Measurements from ENCODE around the gene DDX43.
"Not testable (repeated sequence)": the region's sequence is repeated elsewhere in the genome, so short reads cannot be mapped to it uniquely, and the experiment has no call there.

DDX43 gene

DNA sequence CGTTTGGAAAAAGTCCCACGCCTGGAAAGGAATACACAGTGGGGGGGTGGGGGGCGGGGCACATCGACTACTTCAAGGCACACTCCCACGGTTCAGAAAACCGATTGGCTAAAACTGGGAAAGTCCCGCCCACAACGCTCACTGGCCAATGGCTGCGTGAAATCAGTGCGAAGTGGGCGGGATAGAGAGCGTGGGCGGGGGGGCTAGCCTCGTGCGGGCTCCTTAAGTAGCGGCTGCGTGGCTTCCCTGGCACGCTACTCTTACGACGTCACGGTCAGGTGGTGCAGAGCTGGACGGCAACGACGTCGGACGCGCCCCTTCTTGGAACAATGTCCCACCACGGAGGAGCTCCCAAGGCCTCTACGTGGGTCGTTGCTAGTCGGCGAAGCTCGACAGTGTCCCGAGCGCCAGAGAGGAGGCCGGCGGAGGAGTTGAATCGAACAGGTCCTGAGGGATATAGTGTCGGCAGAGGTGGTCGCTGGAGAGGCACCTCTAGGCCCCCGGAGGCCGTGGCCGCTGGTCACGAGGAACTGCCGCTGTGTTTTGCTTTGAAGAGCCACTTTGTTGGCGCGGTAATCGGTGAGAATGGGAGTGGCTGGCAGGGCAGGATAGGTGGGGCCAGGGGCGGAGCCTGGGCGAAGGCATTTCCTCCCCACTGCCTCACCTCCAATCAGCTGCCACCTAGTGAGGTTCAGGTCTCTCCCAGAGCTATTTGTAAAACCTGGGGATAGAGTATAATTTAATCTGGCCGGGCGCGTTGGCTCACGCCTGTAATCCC is at the start of gene DDX43:
Gene DDX43 (plus strand): TSS at position 252 of the 778 bp plus-strand sequence. CDS start 78 bp downstream, at position 330.
- no peak for FAIRE-seq

DNA sequence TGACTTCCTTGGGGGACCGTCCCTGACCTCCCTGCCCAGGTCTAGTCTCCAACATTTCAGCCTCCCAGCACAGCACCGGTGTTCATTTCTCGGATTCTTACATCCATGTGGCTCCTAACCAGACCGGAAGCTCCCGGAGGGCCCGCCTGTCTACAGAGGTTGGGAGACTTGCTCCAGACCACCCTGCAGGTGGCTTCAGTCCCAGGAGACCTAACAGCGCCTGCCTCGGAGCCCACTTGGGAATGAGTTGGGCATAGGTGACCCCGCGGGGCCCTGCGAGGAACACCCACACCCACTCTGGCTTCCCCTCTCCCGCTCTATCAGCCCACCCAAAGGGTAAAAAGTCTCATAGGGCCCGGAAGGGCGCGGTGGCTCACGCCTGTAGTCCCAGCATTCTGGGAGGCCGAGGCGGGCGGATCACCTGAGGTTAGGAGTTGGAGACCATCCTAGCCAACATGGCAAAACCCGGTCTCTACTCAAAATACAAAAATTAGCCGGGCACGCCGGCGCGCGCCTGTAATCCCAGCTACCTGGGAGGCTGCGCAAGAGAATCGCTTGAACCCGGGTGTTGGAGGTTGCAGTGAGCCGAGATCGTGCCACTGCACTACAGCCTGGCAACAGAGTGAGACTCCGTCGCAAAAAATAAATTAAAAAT is 46.0 kb upstream of the DDX43 start:
- no peak for FAIRE-seq

DNA sequence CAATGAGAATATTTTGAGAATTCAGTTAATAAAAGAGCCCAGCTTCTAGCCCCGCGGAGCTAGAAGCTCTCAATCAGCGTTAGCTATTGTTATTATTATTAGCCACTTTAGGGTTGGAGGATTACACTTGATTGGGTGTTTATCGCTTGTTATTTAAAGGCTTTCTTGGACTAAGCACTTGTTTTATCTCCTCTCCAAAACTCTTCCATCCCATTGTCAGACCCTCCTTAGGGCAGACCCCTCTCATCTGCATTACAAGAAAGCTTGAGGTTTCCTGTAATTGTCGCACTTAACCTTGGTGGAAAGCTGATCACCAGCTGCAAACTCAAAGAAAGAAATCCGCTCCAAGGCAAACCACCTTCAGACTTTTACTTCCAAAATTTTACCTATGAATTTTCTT is 45.3 kb upstream of the DDX43 start:
- no peak for FAIRE-seq

DNA sequence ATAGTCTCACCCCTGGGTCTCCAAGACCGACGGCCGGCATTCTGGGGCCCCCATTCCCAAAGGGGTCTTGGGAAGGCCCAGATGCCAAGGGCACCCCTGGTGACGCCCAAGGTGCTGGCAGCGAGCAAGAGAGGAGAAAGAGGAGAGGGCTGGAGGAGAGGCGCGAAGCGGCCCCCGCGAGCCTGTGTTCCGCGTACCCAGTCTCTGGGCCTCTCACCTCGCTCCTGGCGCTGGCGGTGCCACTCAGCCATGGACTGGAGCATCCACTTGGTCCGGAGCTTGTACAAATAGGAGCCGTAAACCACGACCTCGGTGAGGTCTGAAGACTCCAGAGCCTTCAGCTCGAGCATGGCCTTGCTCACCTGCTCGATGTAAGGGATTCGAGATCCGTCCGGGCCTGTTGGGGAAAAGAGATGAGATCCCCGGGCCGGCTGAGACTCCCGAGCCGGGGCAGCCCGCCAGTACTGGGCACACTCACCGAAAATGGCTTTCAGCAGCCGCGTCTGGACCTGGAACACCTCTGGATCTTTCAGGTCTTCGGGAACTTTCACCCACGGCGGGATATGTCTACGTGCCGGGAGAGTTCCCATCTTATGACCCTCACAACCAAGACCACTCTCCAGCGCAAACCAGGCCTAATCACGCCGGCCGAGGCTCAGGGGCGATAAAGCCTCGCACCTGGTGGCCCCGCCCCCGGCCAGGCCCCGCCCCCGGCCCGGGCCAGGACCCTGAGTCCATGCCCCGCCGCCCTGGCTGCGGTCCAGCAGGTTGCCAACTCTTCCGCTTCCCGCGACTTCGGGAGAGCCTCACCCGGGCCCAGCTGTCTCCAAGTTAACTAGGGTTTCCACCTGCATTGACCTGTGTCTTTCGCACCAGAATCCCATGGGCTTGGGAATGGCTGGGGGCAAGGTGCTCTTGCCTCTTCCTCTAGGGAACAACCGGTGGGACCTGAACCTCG is 40.7 kb upstream of the DDX43 start, which contains the start of gene DPPA5:
Gene DPPA5 (minus strand): TSS at position 641 of the 958 bp plus-strand sequence. CDS start 51 bp downstream, at position 590.
- FAIRE-seq: no peak

DNA sequence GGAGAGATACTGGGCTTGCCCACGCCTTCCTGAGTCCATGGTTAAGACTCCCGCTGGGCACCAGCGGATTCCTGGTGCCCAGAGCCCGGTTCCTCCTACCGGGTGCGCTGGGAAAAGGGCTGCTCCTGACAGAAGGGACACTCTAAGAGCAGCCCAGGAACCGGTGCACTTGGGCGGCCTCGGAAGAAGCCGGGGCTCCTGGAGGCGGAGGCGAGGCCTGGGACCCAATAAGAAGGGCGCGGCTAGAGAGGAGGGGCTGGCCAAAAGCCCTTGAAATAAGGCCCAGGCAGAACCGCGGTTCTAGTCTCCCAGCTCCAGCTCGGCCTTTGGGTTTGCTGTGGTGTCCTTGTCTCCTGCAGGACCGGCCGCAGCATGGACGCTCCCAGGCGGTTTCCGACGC is 32.3 kb upstream of the DDX43 start, which contains the start of gene KHDC3L:
Gene KHDC3L (plus strand): TSS at position 301 of the 400 bp plus-strand sequence. CDS start 72 bp downstream, at position 373.
- FAIRE-seq: no peak

DNA sequence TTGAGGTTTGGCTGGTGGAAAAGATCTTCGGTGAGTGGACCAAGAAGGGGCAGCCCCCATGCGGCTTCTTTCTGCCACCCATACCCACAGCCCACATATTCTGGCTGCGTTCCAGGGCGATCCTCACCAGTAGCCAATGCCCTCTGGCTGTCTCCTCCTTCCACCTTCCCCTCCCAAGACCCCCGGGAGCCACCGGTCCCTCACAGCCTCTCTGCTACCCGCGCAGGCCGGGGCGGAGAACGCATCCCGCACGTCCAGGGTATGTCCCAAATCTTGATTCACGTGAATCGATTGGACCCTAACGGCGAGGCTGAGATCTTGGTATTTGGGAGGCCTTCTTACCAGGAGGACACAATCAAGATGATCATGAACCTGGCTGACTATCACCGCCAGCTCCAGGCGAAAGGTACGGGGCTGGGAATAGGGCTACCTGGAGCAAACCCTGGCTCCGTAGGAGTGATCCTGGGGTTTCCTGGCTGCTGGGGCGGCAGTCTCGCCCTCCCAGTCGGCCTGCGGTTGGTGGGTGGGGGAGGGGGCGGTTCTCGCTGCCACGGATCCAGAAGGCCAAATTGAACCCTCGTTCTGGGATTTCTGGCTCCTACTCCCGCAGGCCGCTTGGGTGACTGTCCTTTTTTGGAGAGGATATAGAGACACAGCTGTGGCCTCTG is 31.6 kb upstream of the DDX43 start:
- no peak for FAIRE-seq

DNA sequence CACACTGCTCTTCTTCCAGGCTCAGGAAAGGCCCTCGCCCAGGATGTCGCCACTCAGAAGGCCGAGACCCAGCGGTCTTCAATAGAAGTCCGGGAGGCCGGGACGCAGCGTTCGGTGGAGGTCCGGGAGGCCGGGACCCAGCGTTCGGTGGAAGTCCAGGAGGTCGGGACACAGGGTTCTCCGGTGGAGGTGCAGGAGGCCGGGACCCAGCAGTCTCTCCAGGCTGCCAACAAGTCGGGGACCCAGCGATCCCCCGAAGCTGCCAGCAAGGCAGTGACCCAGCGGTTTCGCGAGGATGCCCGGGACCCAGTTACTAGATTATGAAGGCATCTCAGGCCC is 31.1 kb upstream of the DDX43 start:
- no peak for FAIRE-seq

DNA sequence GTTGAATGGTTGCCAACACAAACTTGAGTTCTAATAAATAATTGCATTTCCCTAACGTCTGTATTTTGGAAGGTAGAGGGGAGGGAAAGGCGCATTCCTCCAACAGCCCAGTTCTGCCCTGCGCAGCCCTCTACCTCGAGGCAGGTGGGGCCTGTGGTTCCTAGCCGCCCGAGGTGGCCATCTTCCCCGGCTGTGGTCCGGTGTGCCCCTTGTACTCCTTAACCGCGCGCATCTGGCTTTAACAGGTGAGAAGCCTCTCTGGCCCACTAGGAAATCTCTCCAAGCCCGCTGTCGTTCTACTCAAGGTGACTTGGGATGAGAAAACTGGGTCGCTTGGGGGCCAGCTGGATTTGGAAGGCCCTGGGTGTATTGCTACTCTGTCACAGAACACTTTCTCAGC is 30.5 kb upstream of the DDX43 start:
- no peak for FAIRE-seq

DNA sequence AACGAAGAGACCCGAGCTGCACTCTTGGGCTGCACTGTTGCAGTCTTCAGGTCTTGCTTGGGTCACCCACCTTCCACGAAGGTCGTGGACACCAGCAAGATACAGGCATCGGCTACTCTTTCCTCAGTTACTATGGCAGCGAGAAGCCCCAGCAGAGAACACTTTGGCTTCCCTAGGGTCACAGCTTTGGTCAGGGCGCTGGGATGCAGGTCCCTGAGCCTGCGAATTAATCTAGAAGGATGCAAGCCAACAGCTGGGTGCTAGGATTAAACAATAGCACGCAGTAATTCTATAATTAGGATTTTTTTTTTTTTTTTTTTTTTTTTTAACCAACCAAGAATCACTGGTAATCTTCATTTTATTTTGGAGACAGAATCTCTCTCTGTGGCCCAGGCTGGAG is 30.1 kb upstream of the DDX43 start:
- FAIRE-seq: no peak

DNA sequence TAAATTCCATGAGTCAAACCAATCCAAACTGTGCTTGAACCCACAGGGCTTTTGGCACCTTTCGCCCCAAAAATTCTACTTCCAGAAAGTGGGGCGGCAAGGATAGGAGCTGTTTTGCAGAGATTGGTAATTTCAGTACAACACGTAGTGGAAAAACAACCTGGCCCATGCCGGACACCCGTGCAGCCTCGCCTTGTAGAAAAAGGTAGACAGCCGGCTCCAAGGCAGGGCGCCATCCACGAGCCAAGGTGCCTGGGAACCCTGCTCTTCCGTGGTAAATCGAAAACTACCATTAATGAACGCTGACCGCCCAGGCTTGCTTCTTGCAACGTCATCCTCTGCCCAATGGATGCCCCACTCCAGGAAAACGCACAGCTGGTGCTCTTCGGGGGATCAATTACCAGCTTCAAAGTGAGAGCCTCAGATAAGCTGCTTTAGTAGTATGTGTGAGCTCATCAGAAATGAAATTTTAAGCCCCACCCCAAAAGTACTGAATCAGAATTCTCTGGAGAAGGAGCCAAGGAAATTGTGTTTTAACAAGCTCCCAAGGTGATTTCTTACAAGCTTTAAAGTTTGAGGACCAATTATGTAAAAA is 26.8 kb upstream of the DDX43 start:
- no peak for FAIRE-seq

DNA sequence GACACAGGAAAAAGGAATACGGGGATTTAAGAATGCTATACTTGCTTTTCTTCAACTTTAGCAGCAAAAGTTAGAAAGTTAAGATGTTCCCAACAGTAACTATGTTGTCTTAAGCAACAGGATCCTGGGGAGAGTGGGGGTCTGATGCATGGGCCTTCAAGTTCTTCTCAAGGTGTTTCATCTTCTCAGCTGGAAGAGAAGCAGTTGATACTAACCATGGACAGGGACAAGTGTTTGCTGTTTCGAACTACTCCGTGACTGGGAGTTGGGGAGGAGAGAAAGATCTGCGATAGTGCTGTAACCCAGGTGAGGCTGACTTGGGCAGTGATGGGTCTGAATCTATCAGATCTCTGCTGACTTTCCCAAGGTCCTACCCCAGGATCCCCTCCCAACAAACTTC is 26.0 kb upstream of the DDX43 start:
- no peak for FAIRE-seq

DNA sequence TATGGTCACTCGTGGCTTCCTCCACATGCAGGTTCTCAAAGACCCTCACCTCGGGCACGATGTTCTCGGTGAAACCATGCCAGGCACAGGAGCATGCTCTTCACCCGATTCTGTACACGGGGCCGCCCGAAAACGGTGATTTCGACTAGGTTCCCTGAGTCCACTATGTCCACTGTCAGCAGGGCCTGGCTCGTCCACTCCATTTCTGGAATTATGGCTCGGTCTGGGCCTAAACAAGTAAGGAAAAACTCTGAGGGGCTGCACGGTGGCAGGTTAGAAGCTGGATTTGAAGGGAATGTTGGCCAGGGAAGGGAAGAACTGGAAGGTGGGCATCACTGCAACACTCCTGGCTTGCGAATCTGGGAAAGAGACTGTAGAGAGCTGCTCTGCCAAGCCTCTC is 25.5 kb upstream of the DDX43 start:
- FAIRE-seq: no peak

DNA sequence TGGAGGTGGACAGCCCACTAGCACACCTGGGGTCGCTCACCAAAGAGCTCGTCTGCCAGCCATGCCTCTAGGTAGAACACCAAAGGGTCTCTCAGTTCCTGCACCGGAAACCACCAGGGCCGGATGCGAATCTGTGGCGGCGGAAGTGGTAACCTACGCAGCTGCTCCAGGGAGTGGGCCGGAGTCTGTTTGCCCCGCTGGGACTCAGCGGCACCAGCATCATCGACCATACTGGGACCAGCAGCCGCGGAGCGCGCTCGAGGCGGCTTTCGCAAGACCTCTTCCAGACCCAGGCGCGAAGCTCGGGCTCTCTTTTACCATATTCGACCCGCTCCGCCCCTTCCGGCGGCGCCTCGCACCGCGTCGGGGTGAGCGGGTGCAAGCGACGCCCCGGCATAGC is 25.1 kb upstream of the DDX43 start, which contains the start of gene OOEP:
Gene OOEP (minus strand): TSS at position 335 of the 400 bp plus-strand sequence. CDS start 105 bp downstream, at position 230.
- no peak for FAIRE-seq

DNA sequence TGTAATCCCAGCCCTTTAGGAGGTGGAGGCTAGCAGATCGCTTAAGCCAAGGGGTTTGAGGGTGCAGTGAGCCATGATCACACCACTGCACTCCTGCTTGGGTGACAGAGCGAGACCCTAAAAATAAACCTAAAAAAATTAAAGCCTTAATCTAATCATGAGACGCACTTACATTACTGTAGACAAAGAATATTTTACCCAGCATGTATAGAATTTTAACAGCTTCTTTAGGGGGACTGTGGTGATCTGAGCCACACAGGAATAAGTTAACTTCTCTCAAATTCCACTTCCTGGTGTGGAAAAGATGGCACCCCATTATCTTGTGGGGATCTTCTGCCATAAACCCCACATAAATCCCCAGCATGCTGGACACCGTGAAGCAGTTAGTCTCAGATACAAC is 22.6 kb upstream of the DDX43 start:
- no peak for FAIRE-seq

DNA sequence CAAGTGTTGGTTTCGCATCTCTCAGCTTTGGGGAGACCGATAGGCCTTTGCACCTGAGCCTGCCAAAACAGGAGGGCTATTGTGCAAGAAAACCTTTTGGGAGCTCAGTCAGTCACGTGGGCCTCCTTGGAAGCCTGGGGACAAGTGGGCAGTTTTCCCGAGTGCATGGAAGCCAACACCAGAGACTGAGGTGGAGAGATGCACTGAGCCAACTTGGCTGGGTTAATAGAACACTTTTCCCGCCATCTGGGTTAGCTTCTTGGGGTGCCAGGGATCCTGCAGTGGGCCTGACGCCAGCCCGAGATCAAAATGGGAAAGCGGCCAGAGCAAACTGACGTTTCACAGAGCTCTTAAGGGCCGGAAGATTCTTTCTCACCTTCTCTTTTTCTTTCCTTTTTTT is 22.1 kb upstream of the DDX43 start:
- FAIRE-seq: no peak

DNA sequence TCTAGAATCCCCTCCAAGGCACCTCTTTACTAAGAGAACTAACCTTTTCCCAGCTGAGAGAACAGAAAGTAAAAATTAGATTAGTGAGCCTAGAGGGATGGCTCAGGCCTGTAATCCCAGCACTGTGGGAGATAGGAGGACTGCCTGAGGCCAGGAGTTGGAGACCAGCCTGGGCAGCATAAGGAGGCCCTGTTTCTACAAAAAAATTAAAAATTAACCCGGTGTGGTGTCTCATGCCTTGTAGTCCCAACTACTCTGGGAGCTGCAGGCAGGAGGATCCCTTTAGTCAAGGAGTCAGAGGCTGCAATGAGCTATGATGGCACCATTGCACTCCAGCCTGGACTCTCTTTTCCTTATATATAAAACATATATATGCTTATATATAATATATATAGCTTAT is 19.4 kb upstream of the DDX43 start:
- no peak for FAIRE-seq

DNA sequence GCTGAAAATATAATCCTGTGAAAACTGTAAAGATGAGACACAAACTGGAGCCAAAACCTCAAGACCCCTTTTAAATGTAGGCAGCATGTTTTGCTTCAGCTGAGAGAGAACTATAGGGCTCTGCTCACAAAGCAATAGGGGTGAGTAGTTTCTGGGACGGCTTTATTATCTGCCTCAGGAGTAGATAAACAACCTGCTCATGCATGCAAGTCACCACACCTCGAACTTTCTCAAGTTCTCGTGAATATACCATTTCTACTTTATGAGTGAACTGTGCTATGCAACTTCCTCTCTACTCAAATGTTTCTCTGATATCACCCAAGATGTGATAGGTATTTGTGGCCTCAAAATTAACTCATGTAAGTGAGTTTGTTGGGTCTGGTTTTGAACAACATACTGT is 17.4 kb upstream of the DDX43 start:
- FAIRE-seq: no peak

DNA sequence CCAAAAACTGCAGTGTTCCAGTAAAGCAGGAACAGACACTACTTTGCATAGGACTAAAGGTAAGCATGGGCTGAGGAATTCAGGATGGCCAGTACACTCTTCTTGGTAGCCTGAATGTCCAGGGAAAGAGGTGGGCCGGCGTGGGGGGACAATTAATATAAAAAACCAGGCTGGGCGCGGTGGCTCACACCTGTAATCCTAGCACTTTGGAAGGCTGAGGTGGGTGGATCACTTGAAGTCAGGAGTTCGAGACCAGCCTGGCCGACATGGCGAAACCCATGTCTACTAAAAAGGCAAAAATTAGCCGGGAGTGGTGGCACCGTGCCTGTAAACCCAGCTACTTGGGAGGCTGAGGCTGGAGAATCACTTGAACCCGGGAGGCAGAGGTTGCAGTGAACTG is 13.1 kb upstream of the DDX43 start:
- FAIRE-seq: not testable (repeated sequence)

DNA sequence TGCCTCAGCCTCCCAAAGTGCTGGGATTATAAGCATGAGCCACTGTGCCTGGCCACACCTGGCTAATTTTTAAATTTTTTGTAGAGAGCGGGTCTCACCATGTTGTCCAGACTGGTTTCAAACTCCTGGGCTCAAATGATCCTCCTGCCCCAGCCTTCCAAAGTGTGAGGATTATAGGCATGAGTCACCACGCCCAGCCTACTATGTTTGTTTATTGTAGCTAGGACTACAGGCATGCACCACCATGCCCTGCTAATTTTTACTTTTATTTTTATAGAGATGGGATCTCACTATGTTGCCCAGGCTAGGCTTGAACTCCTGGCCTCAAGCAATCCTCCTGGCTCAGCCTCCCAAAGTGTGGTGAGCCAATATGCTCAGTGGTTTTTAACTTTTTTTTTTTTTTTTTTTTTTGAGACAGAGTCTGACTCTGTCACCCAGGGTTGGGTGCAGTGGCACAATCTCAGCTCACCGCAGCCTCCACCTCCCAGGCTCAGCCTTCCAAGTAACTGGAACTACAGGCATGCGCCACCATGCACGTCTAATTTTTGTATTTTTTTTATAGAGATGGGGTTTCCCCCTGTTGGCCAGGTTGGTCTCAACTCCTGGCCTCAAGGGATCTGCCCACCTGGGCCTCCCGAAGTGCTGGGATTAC is 12.0 kb upstream of the DDX43 start:
- no peak for FAIRE-seq

DNA sequence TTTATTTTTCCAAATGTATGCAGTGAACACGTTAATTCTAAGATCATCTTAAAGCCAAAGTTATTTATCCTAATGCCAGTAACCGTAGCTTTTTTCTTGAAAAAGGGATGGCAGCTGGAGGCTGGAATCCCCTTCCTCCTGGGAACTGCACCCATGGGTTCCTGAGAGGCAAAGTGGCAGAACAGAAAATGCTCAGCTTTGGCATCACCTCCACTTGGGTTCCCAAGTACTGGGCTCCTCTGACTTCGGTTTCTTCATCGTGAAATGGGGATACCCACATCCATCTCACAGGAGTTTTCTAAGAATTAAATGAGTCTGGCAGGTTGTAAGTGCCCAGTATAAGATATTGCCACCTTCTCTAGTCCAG is 6.2 kb upstream of the DDX43 start:
- FAIRE-seq: no peak

DNA sequence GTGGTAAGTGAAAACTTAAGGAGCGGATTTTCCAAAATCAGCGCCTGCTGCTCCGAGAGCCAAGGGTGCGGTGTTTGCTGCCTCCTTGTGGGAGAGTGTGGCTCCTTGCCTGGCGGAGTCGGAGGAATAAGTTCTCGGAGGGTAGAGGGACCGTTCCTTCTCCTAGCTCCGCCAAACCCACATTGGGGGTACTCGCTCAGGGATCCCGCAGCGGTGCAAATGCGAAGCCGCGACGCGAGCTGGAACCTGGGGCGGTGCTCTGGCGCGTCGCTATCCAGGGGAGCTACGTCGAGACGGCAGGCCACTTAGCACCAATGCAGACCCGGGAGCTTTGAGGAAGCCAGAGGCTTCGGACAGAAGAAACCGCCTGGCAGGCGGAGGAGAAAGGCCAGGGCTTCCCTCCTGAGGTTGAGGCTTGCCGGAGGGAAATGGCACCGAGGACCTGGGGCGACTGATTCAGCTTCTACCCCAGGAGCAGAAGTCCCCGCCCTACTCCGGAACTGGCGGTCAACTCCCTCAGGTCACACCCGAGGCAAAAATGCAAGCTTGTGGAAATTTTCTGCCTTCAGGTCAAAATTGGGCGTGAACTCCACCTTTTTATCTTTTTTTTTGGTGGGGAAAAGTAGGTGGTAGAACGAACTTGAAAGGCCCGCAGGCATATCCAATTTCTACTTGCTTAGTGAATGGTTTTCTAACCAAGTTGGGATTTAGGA is 5.7 kb upstream of the DDX43 start:
- no peak for FAIRE-seq

Measured in colon (tissue), 2 donors.